ENCODE measurements around the gene ACAN. TPM values are rescaled to one million over a fixed set of nuclear protein-coding genes. Genes with fewer than 3 reads are reported as not detected.

The ACAN gene
- total and polyA plus RNA-seq, 2 donors (not counting 3 experiments of a cell fraction or from before 2014, with no cell fraction given) = not detected

GRCh38 chr15:88788036-88788435, 15.2 kb upstream of the ACAN start:
- H3K9me1 ChIP-seq (replicated peaks; ENCODE audit: control insufficient read depth, extremely low read depth, insufficient read depth, low read length) = no peaks in the 10 kb centered on the region
- H3K36me3 ChIP-seq (ENCODE audit: control insufficient read depth in 2 of 2, extremely low read depth in 1 of 2, insufficient read depth in 2 of 2, low read length in 2 of 2) = no peaks in the 10 kb centered on the region
- no peaks in the 10 kb centered on the region for H3K4me1 ChIP-seq (ENCODE audit: control insufficient read depth, extremely low read depth, insufficient read depth, low read length)
- ChIA-PET CTCF (no interaction called here), POLR2A (no interaction called here)
- DNase-seq (ENCODE audit: low read depth, low spot score) = no peak
- FAIRE-seq = no peak
- no peak overlapping the region for H3K27ac ChIP-seq (ENCODE audit: insufficient read depth, low read depth, low read length)
- H3K4me3 ChIP-seq (replicated peaks in 1 of 3; ENCODE audit: insufficient read depth in 1 of 3, low read depth in 1 of 3, low read length in 3 of 3) = no peak overlapping the region
- H3K9ac ChIP-seq (replicated peaks; ENCODE audit: extremely low read depth, insufficient read depth, low read length) = no peak overlapping the region
- H3K79me2 ChIP-seq (ENCODE audit: control insufficient read depth, insufficient read depth, low read length) = no peaks in the 10 kb centered on the region
- peaks cover 0 to 4% of the 10 kb centered on the region in 2 experiments for H3K27me3 ChIP-seq (ENCODE audit: control insufficient read depth in 2 of 2, insufficient read depth in 2 of 2, low read length in 2 of 2)
- H2AFZ ChIP-seq (ENCODE audit: low read depth, low read length) = no peak overlapping the region
- BruUV-seq (replicated peaks) = no TSS peak
- no peak overlapping the region for H3K4me2 ChIP-seq (ENCODE audit: insufficient read depth, low read length)
- intact Hi-C loops (cut with micrococcal nuclease) (no loop called here), dilution Hi-C loops (cut with MboI; ENCODE audit: extremely low pct_ligation_motif_present, low sequenced_read_pairs) (no loop called here)
- H3K9me3 ChIP-seq (replicated peaks; ENCODE audit: control insufficient read depth, insufficient read depth, low read length) = no peaks in the 10 kb centered on the region
- no peaks in the 10 kb centered on the region for H4K20me1 ChIP-seq (replicated peaks; ENCODE audit: control insufficient read depth, extremely low read depth, insufficient read depth, low read length)
- TF ChIP-seq POLR2AphosphoS5 (IDR thresholded peaks at IDR 0.05; ENCODE audit: insufficient read depth, low read depth, low read length) = no peak
- TF ChIP-seq JUN (IDR thresholded peaks at IDR 0.05; ENCODE audit: borderline replicate concordance, insufficient read depth, insufficient read length, low read depth) = no peak
- TF ChIP-seq POLR2A (IDR thresholded peaks at IDR 0.05; ENCODE audit: low read depth, low read length) = no peak
- no peak for TF ChIP-seq FOS (IDR thresholded peaks at IDR 0.05; ENCODE audit: borderline replicate concordance, insufficient read depth, low read length)
- no peak for TF ChIP-seq GATA2 (IDR thresholded peaks at IDR 0.05; ENCODE audit: insufficient read depth, insufficient read length, low read depth, low read length)
- TF ChIP-seq EZH2 (IDR thresholded peaks at IDR 0.05; ENCODE audit: borderline replicate concordance, low read depth, low read length, severe bottlenecking) = no peak
- TF ChIP-seq CTCF (IDR thresholded peaks at IDR 0.05; ENCODE audit: extremely low read depth in 1 of 2, insufficient read depth in 1 of 2, low read depth in 1 of 2, low read length in 2 of 2) = no peak
- TF ChIP-seq MYC (IDR thresholded peaks at IDR 0.05; ENCODE audit: low read depth, low read length) = no peak
- no peak for TF ChIP-seq MAX (IDR thresholded peaks at IDR 0.05; ENCODE audit: insufficient read depth, insufficient read length)
